GM19035 (cell line): Measurements from ENCODE around the gene CTTNBP2NL.
"Not testable (repeated sequence)": the region's sequence is repeated elsewhere in the genome, so short reads cannot be mapped to it uniquely, and the experiment has no call there.

ENCODE experiments used
- ATAC-seq: cut with Tn5 transposase; IDR thresholded peaks from one replicate; pipeline ENCODE4 v1.9.1; 2021; ENCODE audit not compliant: unreplicated experiment

The CTTNBP2NL gene

DNA sequence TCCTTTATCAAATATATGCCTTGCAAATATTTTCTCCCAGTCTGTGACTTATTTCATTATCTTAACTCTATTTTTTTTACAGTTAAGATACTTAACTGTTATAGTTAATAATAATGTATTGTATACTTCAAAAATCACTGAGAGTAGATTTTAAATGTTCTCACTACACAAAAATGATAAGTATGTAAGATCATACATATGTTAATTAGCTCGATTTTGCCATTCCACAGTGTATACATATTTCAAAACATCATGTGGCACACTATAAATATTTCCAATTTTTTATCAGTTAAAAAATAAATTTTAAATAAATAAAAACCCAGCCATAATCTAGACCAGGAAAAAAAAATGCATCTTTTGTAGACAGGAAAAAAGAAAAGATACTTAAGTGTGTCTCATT lies 27.2 kb downstream of the CTTNBP2NL start:
- ATAC-seq, result no peak

GRCh38 chr1:112423666-112424065 lies 27.7 kb downstream of the CTTNBP2NL start:
- not testable (repeated sequence) for ATAC-seq

- ATAC-seq, result no peak
Observed at GRCh38 chr1:112429749-112430148, 33.7 kb downstream of the CTTNBP2NL start.

DNA sequence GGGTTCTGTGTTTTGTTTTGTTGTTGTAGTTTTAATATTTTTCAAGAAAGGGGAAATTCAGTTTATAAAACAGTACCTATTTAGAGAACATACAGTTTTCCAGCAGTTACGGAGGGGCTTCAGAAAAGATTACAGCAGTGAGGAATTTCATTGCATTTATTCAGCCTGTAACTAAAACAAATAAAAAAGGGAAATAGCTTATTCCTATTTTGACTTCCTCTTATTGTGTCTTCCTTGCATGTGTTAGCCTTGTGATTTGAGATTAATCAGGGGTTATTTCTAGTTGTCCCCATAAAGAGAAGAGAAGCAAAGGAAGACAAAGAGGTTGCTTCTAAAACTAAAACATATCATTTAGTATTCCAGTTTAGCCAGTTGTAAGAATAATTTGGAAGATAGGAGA lies 35.0 kb downstream of the CTTNBP2NL start:
- ATAC-seq, result no peak

- no peak for ATAC-seq
Observed at GRCh38 chr1:112435448-112435847, 39.4 kb downstream of the CTTNBP2NL start.

DNA sequence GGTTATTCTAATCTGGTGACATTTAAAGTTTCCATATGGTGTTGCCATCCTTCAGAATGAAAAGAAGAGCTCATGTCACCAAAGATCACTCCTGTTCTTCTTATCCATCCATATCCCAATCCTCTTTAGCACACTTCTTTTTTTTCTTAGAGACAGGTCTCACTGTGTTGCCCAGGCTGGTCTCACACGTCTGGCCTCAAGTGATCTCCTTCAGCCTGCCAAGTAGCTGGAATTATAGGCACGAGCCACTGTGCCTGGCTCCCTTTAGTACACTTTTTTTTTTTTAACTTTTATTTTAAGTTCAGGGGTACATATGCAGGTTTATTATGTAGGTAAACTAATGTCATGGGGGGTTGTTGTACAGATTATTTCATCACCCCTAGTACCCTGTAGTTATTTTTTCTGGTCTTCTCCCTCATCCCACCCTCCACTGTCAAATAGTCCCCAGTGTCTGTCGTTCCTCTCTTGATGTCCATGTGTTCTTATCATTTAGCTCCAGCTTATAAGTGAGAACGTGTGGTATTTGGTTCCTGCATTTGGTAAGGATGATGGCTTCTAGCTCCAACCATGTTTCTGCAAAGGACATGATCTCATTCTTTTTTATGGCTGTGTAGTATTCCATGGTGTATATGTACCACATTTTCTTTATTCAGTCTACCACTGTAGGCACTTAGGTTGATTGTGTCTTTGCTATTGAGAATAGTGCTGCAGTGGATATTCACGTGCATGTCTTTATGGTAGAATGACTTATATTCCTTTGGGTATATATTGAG lies 40.6 kb downstream of the CTTNBP2NL start:
- no peak for ATAC-seq

DNA sequence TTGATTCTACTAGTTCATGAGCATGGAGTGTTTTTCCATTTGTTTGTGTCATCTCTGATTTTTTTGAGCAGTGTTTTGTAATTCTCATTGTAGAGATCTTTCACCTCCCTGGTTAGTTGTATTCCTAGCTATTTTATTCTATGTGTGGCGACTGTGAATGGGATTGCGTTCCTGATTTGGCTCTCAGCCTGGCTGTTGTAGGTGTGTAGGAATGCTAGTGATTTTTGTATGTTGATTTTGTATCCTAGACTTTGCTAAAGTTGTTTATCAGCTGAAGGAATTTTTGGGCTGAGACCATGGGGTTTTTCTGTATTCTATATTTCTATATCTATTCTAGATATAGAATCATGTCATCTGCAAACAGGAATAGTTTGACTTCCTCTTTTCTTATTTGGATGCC lies 42.1 kb downstream of the CTTNBP2NL start:
- ATAC-seq, result not testable (repeated sequence)

- ATAC-seq, result no peak
Observed at GRCh38 chr1:112439592-112439991, 43.6 kb downstream of the CTTNBP2NL start.

- ATAC-seq, result no peak
Observed at GRCh38 chr1:112440574-112440973, 44.6 kb downstream of the CTTNBP2NL start.

- ATAC-seq, result no peak
Observed at GRCh38 chr1:112444269-112444668, 48.3 kb downstream of the CTTNBP2NL start.

GRCh38 chr1:112445596-112445995 lies 49.6 kb downstream of the CTTNBP2NL start:
- no peak for ATAC-seq

DNA sequence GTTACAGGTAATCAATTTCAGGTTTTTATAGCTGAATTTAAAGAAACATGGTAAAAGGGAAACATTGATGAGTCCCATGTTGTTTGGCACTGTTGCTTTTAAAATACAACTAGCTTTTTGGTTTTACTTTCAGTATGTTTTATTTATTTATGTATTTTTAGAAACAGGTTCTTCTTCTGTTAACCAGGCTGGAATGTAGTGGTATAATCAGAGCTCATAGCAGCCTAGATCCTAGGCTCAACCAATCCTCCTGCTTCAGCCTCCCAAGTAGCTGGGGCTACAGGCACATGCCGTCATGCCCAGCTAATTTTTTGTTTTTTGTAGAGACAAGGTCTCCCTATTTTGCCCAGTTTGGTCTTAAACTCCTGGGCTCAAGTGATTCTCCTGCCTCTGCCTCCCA lies 50.4 kb downstream of the CTTNBP2NL start:
- no peak for ATAC-seq

DNA sequence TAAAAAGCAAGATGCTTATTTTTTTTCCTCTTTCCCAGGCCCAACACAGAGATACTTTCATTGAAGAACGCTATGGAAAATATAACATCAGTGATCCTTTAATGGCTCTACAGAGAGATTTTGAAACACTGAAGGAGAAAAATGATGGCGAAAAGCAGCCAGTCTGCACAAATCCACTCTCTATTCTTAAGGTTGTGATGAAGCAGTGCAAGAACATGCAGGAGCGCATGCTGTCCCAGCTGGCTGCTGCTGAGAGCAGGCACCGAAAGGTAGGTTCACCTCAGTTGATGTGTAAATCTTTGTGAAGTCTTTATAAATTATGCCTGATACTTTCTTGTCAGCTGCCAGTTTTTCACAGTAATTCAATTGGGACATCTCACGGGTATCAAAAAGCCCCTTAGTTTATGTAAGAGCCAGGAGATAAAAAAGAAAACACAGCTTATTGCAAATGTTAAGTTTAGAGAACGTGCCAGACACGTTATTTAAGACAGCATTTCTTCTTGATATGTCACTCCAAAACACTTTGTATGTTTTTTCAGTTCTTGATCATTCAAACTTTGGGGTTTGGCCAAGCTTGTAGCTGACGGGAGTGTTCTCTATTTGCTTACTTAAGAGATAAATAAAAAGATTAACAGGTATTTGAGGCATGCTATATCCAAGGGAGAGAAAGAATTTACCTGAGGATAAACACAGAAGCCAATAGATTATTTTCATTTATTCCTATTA lies 53.1 kb downstream of the CTTNBP2NL start:
- ATAC-seq, result no peak

- ATAC-seq, result no peak
Observed at GRCh38 chr1:112449630-112449983, 53.6 kb downstream of the CTTNBP2NL start.

DNA sequence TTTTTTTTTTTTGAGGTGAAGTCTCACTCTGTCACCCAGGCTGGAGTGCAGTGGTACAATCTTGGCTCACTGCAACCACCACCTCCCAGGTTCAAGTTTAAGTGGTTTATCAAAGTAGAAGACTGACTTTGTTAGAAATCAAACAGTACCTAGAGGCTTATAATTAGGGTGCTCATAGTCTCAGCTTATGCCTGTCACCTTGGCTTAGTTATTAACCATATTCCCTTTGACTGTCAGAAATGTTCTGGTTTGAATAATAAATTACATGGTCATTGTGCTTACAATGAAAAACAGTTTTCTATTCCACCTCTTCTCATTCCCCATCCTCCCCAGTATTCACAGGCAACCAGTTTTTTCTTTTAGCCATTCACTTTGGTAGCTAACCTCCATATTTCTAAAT lies 54.8 kb downstream of the CTTNBP2NL start:
- ATAC-seq, result no peak

DNA sequence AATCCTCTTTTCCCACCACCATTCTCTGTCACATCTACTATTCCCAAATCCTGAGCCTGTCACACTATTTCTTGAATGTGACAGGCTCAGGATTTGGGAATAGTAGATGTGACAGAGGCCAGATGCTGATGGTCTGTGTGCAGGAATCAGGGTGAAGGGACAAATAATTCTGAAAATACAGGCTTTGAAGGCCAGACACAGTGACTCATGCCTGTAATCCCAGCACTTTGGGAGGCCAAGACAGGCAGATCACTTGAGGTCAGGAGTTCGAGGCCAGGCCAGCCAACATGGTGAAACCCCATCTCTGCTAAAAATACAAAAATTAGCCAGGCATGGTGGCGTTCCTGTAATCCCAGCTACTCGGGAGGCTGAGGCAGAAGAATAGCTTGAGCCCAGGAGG lies 55.3 kb downstream of the CTTNBP2NL start:
- not testable (repeated sequence) for ATAC-seq

DNA sequence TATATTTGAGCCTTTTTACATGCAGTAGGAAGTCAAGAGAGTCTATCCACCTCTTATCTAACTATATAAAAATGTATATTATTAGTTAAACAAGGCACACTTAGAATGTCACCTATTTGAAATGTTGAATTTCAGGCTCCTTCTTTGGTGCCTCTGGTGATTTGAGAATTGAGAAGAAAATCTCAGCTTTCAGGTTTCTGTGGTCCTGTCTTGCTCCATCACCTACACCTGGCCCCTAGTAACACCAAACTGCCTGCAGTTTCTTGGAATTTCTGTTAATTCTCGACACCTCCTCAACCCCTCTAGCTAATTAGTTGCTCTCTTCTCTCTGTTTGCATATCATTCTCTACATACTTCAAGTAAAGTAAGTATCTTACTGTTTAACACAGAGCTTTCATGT lies 57.9 kb downstream of the CTTNBP2NL start:
- ATAC-seq, result no peak

GRCh38 chr1:112454316-112454715 lies 58.3 kb downstream of the CTTNBP2NL start:
- no peak for ATAC-seq

- no peak for ATAC-seq
Observed at GRCh38 chr1:112457241-112457640, 61.2 kb downstream of the CTTNBP2NL start.

DNA sequence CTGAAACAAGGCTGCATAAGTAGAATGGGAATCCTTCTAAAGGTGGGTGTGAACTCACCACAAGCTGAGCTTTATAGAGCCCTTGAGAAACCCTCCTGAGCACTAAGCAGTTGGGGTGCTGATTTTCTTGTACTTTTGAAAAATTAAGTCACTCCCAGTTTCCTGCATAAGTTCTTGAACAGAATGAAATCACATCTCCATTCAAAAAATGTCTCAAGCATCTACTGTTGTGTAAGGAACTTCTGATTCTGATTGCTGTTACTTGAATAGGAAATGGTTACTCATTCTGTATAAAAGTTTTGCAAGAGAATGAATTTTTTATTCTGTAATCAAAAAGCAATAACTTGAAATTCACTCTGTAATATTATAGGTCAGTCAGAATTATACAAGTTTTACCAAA lies 61.9 kb downstream of the CTTNBP2NL start:
- ATAC-seq, result no peak

- no peak for ATAC-seq
Observed at GRCh38 chr1:112458756-112459155, 62.7 kb downstream of the CTTNBP2NL start.

GRCh38 chr1:112460615-112461014 lies 64.6 kb downstream of the CTTNBP2NL start:
- ATAC-seq, result no peak
